OCI-LY1 (cell line): Measurements from ENCODE around the gene FAHD1.
A peak's percentile ranks its signal among the peaks of the same experiment; 100 is the strongest.

ENCODE experiments used
- H2AFZ ChIP-seq: fragments of 200-600 bp; sonication (generic), shearing (Covaris generic); 2 replicates; pipeline ENCODE4 v1.6.0; 2014; ENCODE audit warnings: antibody characterized with exemption, mild to moderate bottlenecking, low read length
- H3F3A ChIP-seq: fragments of 200-600 bp; sonication (generic), shearing (Covaris generic); 2 replicates; pipeline ENCODE4 v1.6.0; 2014; ENCODE audit warnings: mild to moderate bottlenecking, antibody characterized with exemption, low read length, moderate library complexity; ENCODE audit not compliant: insufficient read depth
- H3K27ac ChIP-seq: fragments of 200-600 bp; sonication (generic); 2 replicates; pipeline ENCODE4 v1.5.1; 2014; ENCODE audit warnings: low read length, mixed run types, mild to moderate bottlenecking, low read depth; ENCODE audit not compliant: poor library complexity, severe bottlenecking
- H3K27me3 ChIP-seq: fragments of 200-600 bp; sonication (generic); 2 replicates; pipeline ENCODE4 v1.6.0; 2014; ENCODE audit warnings: antibody characterized with exemption, mild to moderate bottlenecking, low read length, moderate library complexity; ENCODE audit not compliant: insufficient read depth
- H3K36me3 ChIP-seq: fragments of 200-600 bp; sonication (generic); 2 replicates; pipeline ENCODE4 v1.6.1; 2014; ENCODE audit warnings: mild to moderate bottlenecking, antibody characterized with exemption, low read length, moderate library complexity, mixed read lengths; ENCODE audit not compliant: insufficient read depth
- H3K4me1 ChIP-seq: fragments of 200-600 bp; sonication (generic); 2 replicates; pipeline ENCODE4 v1.5.1; 2014; ENCODE audit warnings: mild to moderate bottlenecking, low read length, moderate library complexity; ENCODE audit not compliant: insufficient read depth, severe bottlenecking
- H3K4me2 ChIP-seq: fragments of 200-600 bp; sonication (generic), shearing (Covaris generic); 2 replicates; pipeline ENCODE4 v1.6.1; 2014; ENCODE audit warnings: low read length
- H3K4me3 ChIP-seq: fragments of 200-600 bp; sonication (generic); 2 replicates; pipeline ENCODE4 v1.5.1; 2014; ENCODE audit warnings: low read length, low read depth, mild to moderate bottlenecking, mixed read lengths; ENCODE audit not compliant: poor library complexity, severe bottlenecking
- H3K79me2 ChIP-seq: fragments of 200-600 bp; shearing (Covaris generic); 2 replicates; pipeline ENCODE4 v1.6.1; 2016; ENCODE audit warnings: mixed run types, low read length, mixed read lengths; ENCODE audit not compliant: insufficient read depth
- H3K9ac ChIP-seq: fragments of 200-600 bp; sonication (generic), shearing (Covaris generic); 2 replicates; pipeline ENCODE4 v1.6.1; 2014; ENCODE audit warnings: mild to moderate bottlenecking, low read length, mixed read lengths
- H3K9me2 ChIP-seq: fragments of 200-600 bp; sonication (generic), shearing (Covaris generic); 2 replicates; pipeline ENCODE4 v1.6.1; 2014; ENCODE audit warnings: low read depth, mild to moderate bottlenecking, low read length, mixed read lengths
- H3K9me3 ChIP-seq: fragments of 200-600 bp; shearing (Covaris generic); 2 replicates; pipeline ENCODE4 v1.6.1; 2014; ENCODE audit warnings: low read length, mixed read lengths
- H4K20me1 ChIP-seq: fragments of 200-600 bp; sonication (generic), shearing (Covaris generic); 2 replicates; pipeline ENCODE4 v1.6.0; 2016; ENCODE audit warnings: mild to moderate bottlenecking, low read length; ENCODE audit not compliant: insufficient read depth
- EZH2 ChIP-seq: fragments of 200-600 bp; sonication (generic), shearing (Covaris generic); IDR thresholded peaks from 2 replicates; pipeline ENCODE4 v1.8.0; 2017; ENCODE audit warnings: borderline replicate concordance, mixed run types, mild to moderate bottlenecking, antibody characterized with exemption, low read length, moderate library complexity, mixed read lengths
- TF ChIP-seq, protein P1 (sequence below): fragments of 200-600 bp; sonication (generic), shearing (Covaris generic); IDR thresholded peaks from 2 replicates; pipeline ENCODE4 v1.5.1; 2017; ENCODE audit warnings: mild to moderate bottlenecking, antibody characterized with exemption, low read length, moderate library complexity, mixed read lengths

Gene FAHD1

DNA sequence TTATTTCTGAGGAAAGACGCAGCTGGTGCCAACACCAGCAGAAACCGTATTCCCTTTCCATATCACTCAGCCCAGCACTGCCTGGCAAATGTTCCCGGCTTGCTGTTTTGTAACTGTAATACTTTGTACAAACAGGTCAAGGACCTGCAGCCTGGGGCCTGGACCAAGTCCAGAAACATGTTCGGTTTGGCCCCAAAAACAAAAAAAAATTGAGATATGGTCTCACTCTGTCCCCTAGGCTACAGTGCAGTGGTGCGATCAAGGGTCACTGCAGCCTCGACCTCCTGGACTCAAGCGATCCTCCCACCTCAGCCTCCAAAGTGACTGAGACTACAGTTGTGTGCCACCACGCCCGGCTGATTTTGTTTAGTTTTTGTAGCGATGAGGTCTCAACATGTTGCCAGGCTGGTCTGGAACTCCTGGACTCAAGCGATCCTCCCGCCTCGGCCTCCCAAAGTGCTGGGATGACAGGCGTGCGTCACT is 1.6 kb upstream of the FAHD1 start:
- H4K20me1 ChIP-seq: no peaks in the 10 kb centered on the region
- H3K36me3 ChIP-seq: no peaks in the 10 kb centered on the region
- H3K79me2 ChIP-seq: no peaks in the 10 kb centered on the region
- H3K9me3 ChIP-seq: no peaks in the 10 kb centered on the region
- H3K9ac ChIP-seq: no peak overlapping the region
- H3F3A ChIP-seq: no peaks in the 10 kb centered on the region
- H3K9me2 ChIP-seq: no peaks in the 10 kb centered on the region
- TF ChIP-seq EZH2: no peak
- TF ChIP-seq, protein P1, sequence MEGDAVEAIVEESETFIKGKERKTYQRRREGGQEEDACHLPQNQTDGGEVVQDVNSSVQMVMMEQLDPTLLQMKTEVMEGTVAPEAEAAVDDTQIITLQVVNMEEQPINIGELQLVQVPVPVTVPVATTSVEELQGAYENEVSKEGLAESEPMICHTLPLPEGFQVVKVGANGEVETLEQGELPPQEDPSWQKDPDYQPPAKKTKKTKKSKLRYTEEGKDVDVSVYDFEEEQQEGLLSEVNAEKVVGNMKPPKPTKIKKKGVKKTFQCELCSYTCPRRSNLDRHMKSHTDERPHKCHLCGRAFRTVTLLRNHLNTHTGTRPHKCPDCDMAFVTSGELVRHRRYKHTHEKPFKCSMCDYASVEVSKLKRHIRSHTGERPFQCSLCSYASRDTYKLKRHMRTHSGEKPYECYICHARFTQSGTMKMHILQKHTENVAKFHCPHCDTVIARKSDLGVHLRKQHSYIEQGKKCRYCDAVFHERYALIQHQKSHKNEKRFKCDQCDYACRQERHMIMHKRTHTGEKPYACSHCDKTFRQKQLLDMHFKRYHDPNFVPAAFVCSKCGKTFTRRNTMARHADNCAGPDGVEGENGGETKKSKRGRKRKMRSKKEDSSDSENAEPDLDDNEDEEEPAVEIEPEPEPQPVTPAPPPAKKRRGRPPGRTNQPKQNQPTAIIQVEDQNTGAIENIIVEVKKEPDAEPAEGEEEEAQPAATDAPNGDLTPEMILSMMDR: no peak
- H3K4me2 ChIP-seq: peak overlapping the region; percentile 62
- H2AFZ ChIP-seq: no peak overlapping the region
- H3K4me3 ChIP-seq: peak overlapping the region; percentile 64
- H3K27me3 ChIP-seq: 0 out of 2 replicates have a peak, but pooled peaks cover 4% of the 10 kb centered on the region
- peaks cover 8% of the 10 kb centered on the region for H3K4me1 ChIP-seq
- H3K27ac ChIP-seq: no peak overlapping the region

DNA sequence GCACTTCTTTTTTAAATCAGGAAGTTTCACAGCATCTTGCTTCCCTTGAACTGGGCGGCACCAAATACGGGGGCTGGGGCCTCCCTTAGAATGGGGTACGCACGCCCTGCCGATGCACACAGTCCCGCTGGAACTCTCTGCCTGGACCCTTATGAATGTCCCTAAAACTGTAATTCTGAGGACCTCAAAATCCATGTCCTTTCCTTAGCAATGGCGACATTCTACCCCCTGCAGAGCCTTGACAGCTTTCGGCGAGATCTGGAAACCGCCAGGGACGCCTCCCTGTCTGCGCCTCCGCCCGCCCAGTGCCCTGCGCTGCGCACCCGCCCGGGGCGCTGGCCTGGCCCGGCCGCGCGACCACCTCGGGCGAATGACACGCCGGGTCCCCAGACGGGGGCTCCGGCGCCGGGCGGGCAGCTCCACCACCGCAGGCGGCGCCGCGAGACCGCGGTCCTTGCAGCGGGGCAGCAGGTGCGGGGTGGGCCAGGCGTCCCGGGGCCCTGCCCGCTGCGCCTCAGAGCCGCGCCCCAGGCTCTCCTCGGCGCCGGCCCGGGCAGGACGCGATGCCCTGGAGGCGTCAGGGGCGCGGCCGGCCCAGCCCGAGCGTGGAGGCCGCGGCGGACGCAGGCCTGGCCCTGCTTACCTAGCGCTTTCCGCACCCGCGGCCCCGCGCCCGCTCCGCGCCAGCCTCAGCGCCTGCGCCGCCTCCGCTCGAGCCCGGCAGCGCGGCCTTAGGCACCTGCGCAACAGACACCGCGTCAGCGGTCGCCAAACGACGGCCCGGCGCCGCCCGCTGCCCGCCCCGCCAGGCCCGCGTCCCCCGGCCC is 929 bp upstream of the FAHD1 start:
- no peaks in the 10 kb centered on the region; the same call in 1 of the 2 replicates for H3K36me3 ChIP-seq
- no peak overlapping the region for H3K27ac ChIP-seq
- 0 out of 2 replicates have a peak, but pooled peaks cover 4% of the 10 kb centered on the region for H3K27me3 ChIP-seq
- peaks cover 8% of the 10 kb centered on the region for H3K4me1 ChIP-seq
- no peak overlapping the region for H2AFZ ChIP-seq
- no peaks in the 10 kb centered on the region for H3K9me3 ChIP-seq
- no peaks in the 10 kb centered on the region for H3K79me2 ChIP-seq
- H3K4me2 ChIP-seq: peak overlapping the region; percentile 62
- H3K9me2 ChIP-seq: no peaks in the 10 kb centered on the region
- no peaks in the 10 kb centered on the region for H3F3A ChIP-seq
- H3K9ac ChIP-seq: no peak overlapping the region; the same call in 1 of the 2 replicates
- H4K20me1 ChIP-seq: no peaks in the 10 kb centered on the region
- H3K4me3 ChIP-seq: peak overlapping the region; percentile 64
- TF ChIP-seq, protein P1: no peak
- no peak for TF ChIP-seq EZH2

DNA sequence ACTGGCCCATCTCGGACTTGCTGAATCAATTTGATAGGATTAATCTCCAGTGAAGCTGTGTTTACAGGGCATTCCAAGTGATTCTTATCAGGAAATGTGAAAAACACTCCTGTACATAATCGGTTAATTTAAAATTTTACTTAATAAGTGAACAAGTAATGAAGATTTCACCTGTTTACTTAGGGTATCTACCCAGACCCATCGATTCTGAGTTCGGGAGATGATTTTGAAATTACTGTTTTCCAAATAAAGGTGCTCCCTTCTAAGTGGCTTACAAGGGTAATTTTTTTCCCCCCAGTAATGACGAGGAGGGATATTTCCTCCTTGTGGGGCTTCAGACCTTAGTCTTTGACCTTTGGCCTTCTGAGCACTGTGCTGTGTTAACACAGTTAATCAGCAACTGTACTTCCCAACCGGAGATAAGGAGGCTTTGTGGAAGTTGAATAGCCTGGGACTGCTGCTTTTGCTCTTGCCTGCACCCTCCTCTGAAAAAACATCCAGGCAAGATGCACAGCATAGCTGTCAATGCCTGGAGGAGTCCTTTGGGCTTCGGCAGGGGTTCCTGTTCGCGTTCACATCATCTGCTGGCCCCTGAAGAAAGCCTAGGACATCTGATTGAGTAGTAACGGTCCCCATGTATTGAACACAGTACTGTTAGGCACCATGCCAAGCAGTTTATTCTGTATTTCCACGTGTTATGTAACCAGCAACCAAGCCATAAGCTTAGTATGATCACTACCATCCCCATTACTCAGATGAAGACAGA is 1.8 kb downstream of the FAHD1 start:
- Histone ChIP-seq H3F3A (no peaks in the 10 kb centered on the region), H3K4me1 (peaks cover 8% of the 10 kb centered on the region), H3K36me3 (no peaks in the 10 kb centered on the region; the same call in 1 of the 2 replicates), H3K4me3 (no peak overlapping the region), H3K9ac (no peak overlapping the region), H3K27me3 (peaks cover 4% of the 10 kb centered on the region; the same call in 1 of the 2 replicates), H3K9me3 (no peaks in the 10 kb centered on the region), H3K4me2 (no peak overlapping the region), H3K9me2 (no peaks in the 10 kb centered on the region), H3K27ac (no peak overlapping the region), H2AFZ (no peak overlapping the region), H4K20me1 (no peaks in the 10 kb centered on the region), H3K79me2 (no peaks in the 10 kb centered on the region)
- TF ChIP-seq EZH2: no peak
- TF ChIP-seq, protein P1: no peak
